HG03342 (cell line): ENCODE data around the gene CEACAM20.
"Not testable (repeated sequence)": the region's sequence is repeated elsewhere in the genome, so short reads cannot be mapped to it uniquely, and the experiment has no call there.

ENCODE experiments used
- ATAC-seq: cut with Tn5 transposase; IDR thresholded peaks from one replicate; pipeline ENCODE4 v1.9.1; 2021; ENCODE audit warnings: mild to moderate bottlenecking, moderate library complexity; ENCODE audit not compliant: unreplicated experiment

Gene CEACAM20

DNA sequence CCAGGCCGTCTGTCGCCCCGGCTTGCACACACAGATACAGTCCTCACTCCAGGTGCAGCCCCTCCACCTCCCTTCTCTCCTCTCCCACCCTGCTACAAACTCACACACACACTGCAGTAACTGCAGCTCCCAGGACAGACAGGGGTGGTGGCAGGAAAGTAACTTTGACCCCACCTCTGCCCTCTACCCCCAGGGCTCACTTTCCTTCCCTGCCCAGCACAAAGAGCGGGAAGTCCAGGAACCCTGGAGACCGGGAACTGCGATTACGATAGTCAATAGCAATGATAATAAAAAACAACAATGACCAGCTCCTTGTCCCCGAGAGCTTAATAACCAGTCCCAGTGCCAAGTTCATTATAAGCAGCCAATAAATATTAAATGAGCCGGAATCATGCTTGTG is at the start of gene CEACAM20:
TSS of gene CEACAM20 (minus strand) at position 140 of the 400 bp plus-strand sequence. CDS start 166 bp downstream, outside the sequence.
- no peak for ATAC-seq

- no peak for ATAC-seq
Measured at GRCh38 chr19:44577566-44577874, 48.0 kb upstream of the CEACAM20 start.

DNA sequence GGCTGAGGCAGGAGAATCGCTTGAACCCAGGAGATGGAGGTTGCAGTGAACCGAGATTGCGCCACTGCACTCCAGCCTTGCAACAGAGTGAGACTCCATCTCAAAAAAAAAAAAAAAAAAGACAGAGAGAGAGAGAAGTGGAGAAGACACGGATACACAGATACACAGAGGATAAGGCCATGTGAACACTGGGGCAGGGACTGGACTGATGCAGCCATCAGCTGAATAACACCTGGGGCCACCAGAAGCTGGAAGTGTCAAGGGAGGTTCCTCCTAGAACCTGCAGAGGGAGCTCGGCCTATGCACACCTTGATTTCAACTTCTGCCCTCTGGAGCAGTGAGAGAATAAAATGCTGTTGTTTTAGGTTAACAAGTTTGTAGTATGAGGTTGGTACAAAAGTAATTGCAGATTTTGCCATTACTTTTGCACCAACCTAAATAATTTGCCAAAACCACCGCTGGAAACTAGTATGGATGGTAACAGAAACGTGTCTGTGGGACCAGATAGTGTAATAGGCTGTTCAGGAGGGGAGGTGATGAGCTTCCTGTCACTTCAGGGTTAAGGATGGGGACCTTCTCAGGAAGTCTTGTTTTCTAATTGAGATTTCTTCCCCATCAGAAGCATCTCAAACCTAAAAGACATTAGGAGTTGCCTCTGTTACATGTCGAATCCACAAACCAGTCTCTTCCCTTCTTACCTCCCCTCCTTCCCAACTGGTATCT is 47.5 kb upstream of the CEACAM20 start:
- ATAC-seq, result no peak

DNA sequence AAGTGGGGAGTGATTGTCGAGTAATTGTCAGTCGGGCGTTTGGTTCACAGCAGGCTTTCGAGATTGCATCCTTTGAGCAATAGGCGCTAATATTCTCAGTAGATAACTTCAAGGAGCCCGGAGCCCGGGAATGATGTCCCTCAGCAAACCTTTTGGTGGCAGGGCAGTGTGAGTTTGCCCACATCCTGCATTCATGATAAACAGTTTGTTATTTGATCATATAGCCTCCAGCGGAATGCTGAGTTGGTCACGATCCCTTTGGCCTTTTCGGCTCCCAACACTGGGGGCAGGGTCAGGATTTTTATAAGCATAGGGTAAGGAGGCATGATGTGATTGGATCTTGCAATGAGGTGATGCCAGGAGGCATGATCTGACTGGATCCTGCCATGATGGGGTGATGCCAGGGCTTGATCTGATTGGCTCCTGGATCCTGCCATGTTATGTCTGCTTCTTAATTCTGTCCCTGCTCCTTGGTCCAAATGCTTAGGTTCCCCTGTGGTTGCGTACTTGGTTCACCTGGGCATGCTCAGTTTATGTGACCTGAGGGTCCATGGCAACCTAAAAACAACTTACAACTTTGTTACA is 45.7 kb upstream of the CEACAM20 start:
- ATAC-seq, result no peak

- no peak for ATAC-seq
Measured at GRCh38 chr19:44574186-44574950, 44.9 kb upstream of the CEACAM20 start.

GRCh38 chr19:44573627-44574026 is 44.2 kb upstream of the CEACAM20 start:
- no peak for ATAC-seq

GRCh38 chr19:44573183-44573582 is 43.7 kb upstream of the CEACAM20 start:
- no peak for ATAC-seq

- no peak for ATAC-seq
Measured at GRCh38 chr19:44572581-44572900, 43.1 kb upstream of the CEACAM20 start.

- ATAC-seq, result no peak
Measured at GRCh38 chr19:44571830-44572580, 42.5 kb upstream of the CEACAM20 start.

DNA sequence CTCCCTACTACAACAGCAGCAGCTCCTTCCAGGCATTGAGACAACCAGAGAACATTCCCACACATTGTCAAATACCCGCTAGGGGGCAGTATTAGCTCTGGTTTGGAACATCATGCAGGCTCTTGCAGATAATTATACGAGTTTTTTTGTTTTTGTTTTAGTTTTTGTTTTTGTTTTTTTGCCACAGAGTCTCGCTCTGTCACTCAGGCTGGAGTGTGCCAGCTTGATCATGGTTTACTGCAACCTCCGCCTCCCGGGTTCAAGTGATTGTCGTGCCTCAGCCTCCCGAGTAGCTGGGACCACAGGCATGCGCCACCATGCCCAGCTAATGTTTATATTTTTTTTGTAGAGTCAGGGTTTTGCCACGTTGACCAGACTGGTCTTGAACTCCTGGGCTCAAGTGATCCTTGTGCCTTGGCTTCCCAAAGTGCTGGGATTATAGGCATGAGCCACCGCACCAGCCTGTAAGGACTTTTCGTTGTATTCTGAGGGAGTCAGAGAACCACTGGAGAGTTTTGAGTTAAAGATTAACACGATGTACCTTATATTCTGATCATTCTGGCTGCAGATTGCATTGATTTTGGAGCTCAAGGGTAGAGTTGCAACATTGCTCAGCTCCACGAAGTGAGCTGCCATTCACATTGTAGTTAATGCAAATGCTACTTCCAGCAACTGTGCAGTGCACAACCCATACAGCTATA is 41.7 kb upstream of the CEACAM20 start:
- ATAC-seq, result no peak

- no peak for ATAC-seq
Measured at GRCh38 chr19:44570603-44570983, 41.1 kb upstream of the CEACAM20 start.

- ATAC-seq, result no peak
Measured at GRCh38 chr19:44567745-44568144, 38.3 kb upstream of the CEACAM20 start.

- ATAC-seq, result no peak
Measured at GRCh38 chr19:44566984-44567383, 37.5 kb upstream of the CEACAM20 start.

DNA sequence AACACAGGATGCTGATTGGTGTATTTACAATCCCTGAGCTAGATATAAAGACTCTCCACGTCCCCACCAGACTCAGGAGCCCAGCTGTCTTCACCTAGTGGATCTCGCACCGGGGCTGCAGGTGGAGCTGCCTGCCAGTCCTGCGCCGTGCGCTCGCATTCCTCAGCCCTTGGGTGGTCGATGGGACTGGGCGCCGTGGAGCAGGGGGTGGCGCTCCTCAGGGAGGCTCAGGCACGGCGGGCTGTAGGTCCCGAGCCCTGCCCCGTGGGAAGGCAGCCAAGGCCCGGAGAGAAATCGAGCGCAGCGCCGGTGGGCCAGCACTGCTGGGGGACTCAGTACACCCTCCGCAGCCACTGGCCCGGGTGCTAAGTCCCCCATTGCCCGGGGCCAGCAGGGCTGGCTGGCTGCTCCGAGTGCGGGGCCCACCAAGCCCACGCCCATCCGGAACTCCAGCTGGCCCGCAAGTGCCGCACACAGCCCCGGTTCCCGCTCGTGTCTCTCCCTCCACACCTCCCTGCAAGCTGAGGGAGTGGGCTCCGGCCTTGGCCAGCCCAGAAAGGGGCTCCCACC is 33.7 kb upstream of the CEACAM20 start:
- ATAC-seq, result not testable (repeated sequence)

GRCh38 chr19:44557933-44558332 is 28.5 kb upstream of the CEACAM20 start:
- no peak for ATAC-seq

GRCh38 chr19:44554641-44555246 is 25.3 kb upstream of the CEACAM20 start:
- no peak for ATAC-seq

GRCh38 chr19:44553478-44554171 is 24.1 kb upstream of the CEACAM20 start:
- no peak for ATAC-seq

GRCh38 chr19:44552324-44552723 is 22.8 kb upstream of the CEACAM20 start:
- ATAC-seq, result no peak

DNA sequence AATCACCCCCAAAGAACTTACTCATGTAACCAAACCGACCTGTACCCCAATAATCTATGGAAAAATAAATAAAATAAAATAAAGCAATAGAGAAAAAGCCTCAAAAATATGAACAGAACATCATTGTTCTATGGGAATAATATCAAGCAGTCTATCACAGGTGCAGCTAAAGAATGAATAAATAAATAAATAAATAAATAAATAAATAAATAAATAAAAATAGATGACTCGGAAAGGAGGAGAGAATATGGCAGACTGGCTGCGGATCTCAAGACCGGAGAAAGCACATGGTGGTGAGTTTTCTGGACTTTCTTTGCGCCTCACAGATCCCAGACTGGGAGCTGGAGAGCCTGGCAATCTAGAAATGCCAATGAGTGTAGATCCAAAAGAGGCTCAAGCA is 22.4 kb upstream of the CEACAM20 start:
- no peak for ATAC-seq

GRCh38 chr19:44550976-44551375 is 21.5 kb upstream of the CEACAM20 start:
- not testable (repeated sequence) for ATAC-seq
